K562 (cell line): ENCODE data around the gene ZFAND3.

Source experiments
- SP1 ChIP-seq: sonication (generic); formaldehyde crosslinking; IDR thresholded peaks from 2 replicates; pipeline ENCODE4 v1.8.1; 2022; ENCODE audit warnings: mild to moderate bottlenecking, missing genetic modification reagents
- TF ChIP-seq, protein P1 (sequence below): IDR thresholded peaks from 2 replicates; pipeline ENCODE4 v1.6.1; 2016; ENCODE audit warnings: missing genetic modification characterization, missing compliant biosample characterization

DNA sequence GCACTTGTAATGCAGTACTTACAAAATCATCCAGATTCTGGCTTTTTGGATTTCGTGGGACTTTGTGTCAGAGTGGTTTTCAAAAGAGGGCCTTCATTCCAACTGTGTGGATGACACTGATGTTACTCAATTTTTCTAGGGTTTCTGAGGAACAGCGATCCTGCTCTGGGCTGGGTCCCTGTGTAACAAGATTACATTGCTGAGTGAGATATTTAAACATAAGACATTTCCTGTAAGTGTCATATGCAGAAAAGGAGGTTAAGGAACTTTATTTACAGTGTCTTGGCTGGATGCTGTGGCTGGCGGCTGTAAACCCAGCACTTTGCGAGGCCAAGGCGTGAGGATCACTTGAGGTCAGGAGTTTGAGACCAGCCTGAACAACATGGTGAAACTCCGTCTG, 6.7 kb downstream of the ZFAND3 start:
- no peak for TF ChIP-seq SP1 (CRISPR knock-in tag)
- TF ChIP-seq, protein P1, sequence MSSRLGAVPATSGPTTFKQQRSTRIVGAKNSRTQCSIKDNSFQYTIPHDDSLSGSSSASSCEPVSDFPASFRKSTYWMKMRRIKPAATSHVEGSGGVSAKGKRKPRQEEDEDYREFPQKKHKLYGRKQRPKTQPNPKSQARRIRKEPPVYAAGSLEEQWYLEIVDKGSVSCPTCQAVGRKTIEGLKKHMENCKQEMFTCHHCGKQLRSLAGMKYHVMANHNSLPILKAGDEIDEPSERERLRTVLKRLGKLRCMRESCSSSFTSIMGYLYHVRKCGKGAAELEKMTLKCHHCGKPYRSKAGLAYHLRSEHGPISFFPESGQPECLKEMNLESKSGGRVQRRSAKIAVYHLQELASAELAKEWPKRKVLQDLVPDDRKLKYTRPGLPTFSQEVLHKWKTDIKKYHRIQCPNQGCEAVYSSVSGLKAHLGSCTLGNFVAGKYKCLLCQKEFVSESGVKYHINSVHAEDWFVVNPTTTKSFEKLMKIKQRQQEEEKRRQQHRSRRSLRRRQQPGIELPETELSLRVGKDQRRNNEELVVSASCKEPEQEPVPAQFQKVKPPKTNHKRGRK (tag): no peak
